HG02642 (cell line): ENCODE measurements around the gene TCF25.

Source experiments
- ATAC-seq: cut with Tn5 transposase; IDR thresholded peaks from one replicate; pipeline ENCODE4 v1.9.1; 2021; ENCODE audit warnings: mild to moderate bottlenecking; ENCODE audit not compliant: unreplicated experiment, poor library complexity

TCF25 gene

GRCh38 chr16:89843409-89844350 is 29.7 kb upstream of the TCF25 start:
- ATAC-seq, result no peak

GRCh38 chr16:89844739-89845339 is 28.6 kb upstream of the TCF25 start:
- ATAC-seq, result no peak

- ATAC-seq, result no peak
Observed at GRCh38 chr16:89845417-89845816, 28.0 kb upstream of the TCF25 start.

- no peak for ATAC-seq
Observed at GRCh38 chr16:89847051-89847939, 26.1 kb upstream of the TCF25 start.

GRCh38 chr16:89847940-89848297 is 25.5 kb upstream of the TCF25 start:
- ATAC-seq, result no peak

- ATAC-seq, result no peak
Observed at GRCh38 chr16:89848974-89849373, 24.4 kb upstream of the TCF25 start.

GRCh38 chr16:89853306-89853993 is 19.9 kb upstream of the TCF25 start:
- ATAC-seq, result no peak

- ATAC-seq, result no peak
Observed at GRCh38 chr16:89855301-89855945, 18.0 kb upstream of the TCF25 start.

GRCh38 chr16:89855986-89856385 is 17.4 kb upstream of the TCF25 start:
- no peak for ATAC-seq

GRCh38 chr16:89858973-89859614 is 14.3 kb upstream of the TCF25 start:
- ATAC-seq, result no peak

GRCh38 chr16:89859615-89860007 is 13.8 kb upstream of the TCF25 start:
- no peak for ATAC-seq

- ATAC-seq, result no peak
Observed at GRCh38 chr16:89860747-89861304, 12.6 kb upstream of the TCF25 start.

- no peak for ATAC-seq
Observed at GRCh38 chr16:89861648-89862047, 11.7 kb upstream of the TCF25 start.

GRCh38 chr16:89862732-89863131 is 10.7 kb upstream of the TCF25 start:
- ATAC-seq, result no peak

- ATAC-seq, result peak; percentile 62
Observed at GRCh38 chr16:89863741-89864526, 9.5 kb upstream of the TCF25 start.

GRCh38 chr16:89864527-89864820 is 8.9 kb upstream of the TCF25 start:
- ATAC-seq, result peak; percentile 6

GRCh38 chr16:89867918-89868317 is 5.5 kb upstream of the TCF25 start:
- ATAC-seq, result no peak

- no peak for ATAC-seq
Observed at GRCh38 chr16:89869911-89870310, 3.5 kb upstream of the TCF25 start.
